ENCODE measurements around the gene SLC35F3.
"Not testable (repeated sequence)": the region's sequence is repeated elsewhere in the genome, so short reads cannot be mapped to it uniquely, and the experiment has no call there.

SLC35F3 gene

DNA sequence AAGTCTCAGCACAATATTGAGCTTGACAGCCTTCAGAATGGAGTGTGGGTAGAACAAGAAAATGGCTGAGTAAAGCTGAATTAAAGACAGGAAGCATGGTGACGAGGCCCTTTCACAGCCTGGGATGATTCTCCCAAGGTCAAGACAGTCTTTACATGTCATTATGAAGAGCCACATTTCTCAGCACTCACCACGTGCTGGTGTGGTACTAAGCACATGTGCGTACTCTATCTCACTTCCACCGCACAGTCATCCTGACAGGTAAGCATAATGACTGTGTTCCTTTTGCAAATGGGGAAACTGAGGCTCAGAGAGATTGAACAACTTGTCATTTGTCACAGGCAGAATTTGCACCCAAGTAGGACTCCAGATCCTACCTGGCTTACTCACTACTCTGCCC is 376.0 kb downstream of the SLC35F3 start:
- DNase-seq (ENCODE audit: low spot score in 2 of 2) = no peak
- H3K9me3 ChIP-seq = no peaks in the 10 kb centered on the region
- in situ Hi-C loops (cut with MboI; ENCODE audit: low sequenced_read_pairs) = no loop called here
- H3K4me3 ChIP-seq = no peak overlapping the region
- H3K27me3 ChIP-seq (ENCODE audit: low read depth) = no peaks in the 10 kb centered on the region
- H3K4me1 ChIP-seq = no peaks in the 10 kb centered on the region
- no peaks in the 10 kb centered on the region for H3K36me3 ChIP-seq (replicated peaks)

DNA sequence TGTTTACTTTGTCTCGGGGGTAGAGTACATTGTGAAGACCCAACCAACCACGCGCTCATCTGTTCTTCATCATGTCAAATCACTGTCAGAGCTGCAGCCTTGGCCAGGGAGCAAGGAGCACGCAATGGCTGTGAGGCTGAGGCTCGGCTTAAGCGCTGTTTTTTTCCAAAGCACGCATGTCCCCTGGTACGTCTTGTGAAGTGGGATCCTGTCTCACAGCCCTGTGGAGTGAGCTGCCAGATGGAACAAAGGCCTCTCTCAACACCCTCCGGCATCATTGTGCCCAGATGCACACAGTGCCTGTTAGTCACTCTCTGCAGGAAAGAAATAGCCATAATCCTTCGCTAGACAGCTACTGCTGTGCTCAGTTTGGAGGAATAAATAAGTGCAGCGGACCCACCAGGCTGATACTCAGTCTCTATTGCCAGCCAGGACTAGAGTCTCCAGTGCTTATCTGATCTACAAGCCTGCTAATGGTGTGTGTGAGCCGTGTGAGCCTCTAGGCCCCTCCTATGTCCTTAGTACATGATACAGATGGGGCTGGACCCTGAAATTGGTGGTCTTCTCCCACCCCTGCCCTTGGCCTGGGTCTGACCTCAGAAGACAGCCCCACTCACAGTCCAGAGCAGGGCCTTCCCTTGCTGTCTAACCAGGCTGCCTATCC is 377.5 kb downstream of the SLC35F3 start:
- Histone ChIP-seq H3K27me3 (ENCODE audit: low read depth) (no peaks in the 10 kb centered on the region), H3K9me3 (no peaks in the 10 kb centered on the region), H3K4me1 (no peaks in the 10 kb centered on the region), H3K4me3 (no peak overlapping the region), H3K36me3 (replicated peaks) (no peaks in the 10 kb centered on the region)
- no peak for DNase-seq (ENCODE audit: low spot score in 2 of 2)
- in situ Hi-C loops (cut with MboI; ENCODE audit: low sequenced_read_pairs) = no loop called here

DNA sequence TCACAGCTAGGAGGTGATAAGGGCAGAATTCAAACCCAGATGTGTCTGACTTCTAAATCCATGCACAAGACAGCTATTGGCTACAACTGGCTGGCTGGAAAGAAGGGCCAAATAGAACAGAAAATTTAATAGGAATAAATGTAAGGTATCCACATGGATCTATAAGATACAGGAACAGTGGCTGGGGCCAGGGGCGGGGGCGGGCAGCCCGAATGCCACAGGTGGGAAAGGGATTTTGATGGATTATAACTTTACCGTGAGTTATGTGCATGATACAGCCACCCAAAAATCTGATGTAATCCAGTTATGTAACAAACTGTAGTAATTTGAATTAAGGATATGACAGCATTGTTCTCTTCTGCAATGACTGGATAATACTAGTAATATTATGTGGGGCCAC is 381.7 kb downstream of the SLC35F3 start:
- Histone ChIP-seq H3K9me3 (no peaks in the 10 kb centered on the region), H3K27me3 (ENCODE audit: low read depth) (no peaks in the 10 kb centered on the region), H3K4me1 (no peaks in the 10 kb centered on the region), H3K36me3 (replicated peaks) (no peaks in the 10 kb centered on the region), H3K4me3 (no peak overlapping the region)
- in situ Hi-C loops (cut with MboI; ENCODE audit: low sequenced_read_pairs) = no loop called here
- DNase-seq (ENCODE audit: low spot score in 2 of 2) = no peak

DNA sequence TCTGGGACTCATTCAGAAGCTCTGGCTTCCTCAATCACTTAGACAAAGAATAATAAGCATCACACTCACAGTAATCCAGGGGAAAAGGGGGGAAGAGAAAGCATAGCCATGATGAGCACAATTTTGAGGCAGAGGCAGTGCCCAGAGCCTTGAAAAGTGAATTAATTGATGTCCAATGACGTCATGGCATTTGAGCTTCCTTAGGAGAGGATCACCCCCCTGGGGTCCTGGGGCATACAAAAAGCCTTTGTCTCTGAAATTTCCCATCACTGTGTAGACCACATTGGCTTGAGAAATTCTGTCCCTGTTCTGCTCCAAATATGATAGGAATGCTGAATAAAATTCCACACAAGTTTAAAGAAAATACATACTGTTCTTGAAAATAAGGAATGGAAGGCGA is 384.5 kb downstream of the SLC35F3 start:
- in situ Hi-C loops (cut with MboI; ENCODE audit: low sequenced_read_pairs) = no loop called here
- H3K4me3 ChIP-seq = no peak overlapping the region
- no peaks in the 10 kb centered on the region for H3K36me3 ChIP-seq (replicated peaks)
- H3K4me1 ChIP-seq = no peaks in the 10 kb centered on the region
- no peaks in the 10 kb centered on the region for H3K27me3 ChIP-seq (ENCODE audit: low read depth)
- DNase-seq (ENCODE audit: low spot score in 2 of 2) = no peak
- H3K9me3 ChIP-seq = no peaks in the 10 kb centered on the region

DNA sequence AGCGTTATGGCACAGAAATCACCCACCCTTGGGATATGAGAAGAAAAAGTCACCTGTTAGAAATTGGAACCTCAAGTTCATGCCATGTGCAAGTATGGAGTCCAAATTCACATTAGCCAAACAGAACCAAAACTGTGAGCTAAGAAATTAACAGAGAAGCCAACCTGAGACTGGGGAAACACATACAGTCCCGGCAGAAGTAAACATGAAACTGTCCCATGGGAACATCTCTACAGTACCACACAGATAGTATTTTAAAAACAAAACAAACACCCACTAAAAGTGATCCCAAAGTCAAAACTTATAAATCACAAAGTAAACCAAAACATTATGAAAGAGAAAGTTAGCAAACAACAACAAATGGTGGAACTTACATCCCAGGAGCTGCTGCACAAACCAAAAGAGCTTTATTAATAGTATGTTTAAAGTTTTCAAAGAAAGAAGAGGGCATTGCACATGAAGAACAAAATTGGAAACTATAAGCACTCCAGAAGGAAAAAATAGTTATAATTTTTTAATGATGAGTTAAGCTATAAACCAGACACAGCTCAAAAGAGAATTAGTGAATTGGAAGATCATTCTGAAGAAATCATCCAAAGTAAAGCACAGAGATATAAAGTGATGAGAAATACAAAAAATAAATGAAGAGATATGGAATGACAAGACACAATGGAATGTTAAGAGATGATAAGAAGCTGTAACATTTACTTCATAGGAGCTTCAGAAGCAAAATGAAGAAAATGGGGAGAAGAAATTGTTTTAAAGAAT is 385.2 kb downstream of the SLC35F3 start:
- in situ Hi-C loops (cut with MboI; ENCODE audit: low sequenced_read_pairs) = no loop called here
- Histone ChIP-seq H3K36me3 (replicated peaks) (no peaks in the 10 kb centered on the region), H3K4me3 (no peak overlapping the region), H3K9me3 (no peaks in the 10 kb centered on the region), H3K4me1 (no peaks in the 10 kb centered on the region), H3K27me3 (ENCODE audit: low read depth) (no peaks in the 10 kb centered on the region)
- DNase-seq (ENCODE audit: low spot score in 2 of 2) = no peak

DNA sequence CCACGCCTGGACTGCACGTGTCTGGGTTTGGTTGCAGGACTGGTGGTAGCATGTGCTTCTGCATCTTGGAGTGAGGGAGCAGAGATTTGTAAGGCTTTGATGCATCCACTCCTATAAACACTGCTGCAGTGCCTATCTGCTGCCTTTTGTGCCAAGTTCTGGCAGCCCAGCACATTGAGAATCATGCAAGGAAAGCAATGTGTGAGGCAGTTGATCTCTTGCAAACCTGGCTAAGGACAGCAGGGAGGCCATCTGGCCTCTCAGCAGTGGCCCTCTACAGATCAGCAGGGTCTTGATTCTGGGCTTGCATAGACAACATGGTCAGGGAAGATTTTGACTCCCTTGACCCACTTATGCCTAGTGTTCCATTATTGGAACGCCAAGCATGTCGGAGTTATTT is 387.5 kb downstream of the SLC35F3 start:
- Histone ChIP-seq H3K36me3 (replicated peaks) (no peaks in the 10 kb centered on the region), H3K27me3 (ENCODE audit: low read depth) (no peaks in the 10 kb centered on the region), H3K4me1 (no peaks in the 10 kb centered on the region), H3K4me3 (no peak overlapping the region), H3K9me3 (no peaks in the 10 kb centered on the region)
- no peak for DNase-seq (ENCODE audit: low spot score in 2 of 2)
- in situ Hi-C loops (cut with MboI; ENCODE audit: low sequenced_read_pairs) = no loop called here

DNA sequence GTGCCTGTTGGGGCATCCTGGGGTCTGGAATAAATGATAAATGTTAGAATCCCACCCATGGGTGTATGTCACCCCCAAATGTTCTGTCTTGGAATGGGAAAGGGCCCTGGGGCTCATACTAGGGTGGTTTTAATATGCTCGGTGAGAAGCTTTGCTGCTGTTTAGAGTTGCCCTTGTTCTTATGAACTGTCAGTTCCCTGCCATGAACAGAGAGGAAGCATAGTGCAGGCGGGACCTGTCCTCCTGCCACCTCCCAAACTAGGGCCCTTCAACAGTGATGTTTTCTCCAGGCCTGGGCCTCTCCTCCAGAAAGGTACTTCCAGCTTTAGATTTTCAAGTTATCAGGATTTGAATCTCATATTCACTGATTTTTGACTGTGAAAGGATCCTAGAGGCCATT is 388.1 kb downstream of the SLC35F3 start:
- in situ Hi-C loops (cut with MboI; ENCODE audit: low sequenced_read_pairs) = no loop called here
- Histone ChIP-seq H3K9me3 (no peaks in the 10 kb centered on the region), H3K4me1 (no peaks in the 10 kb centered on the region), H3K27me3 (ENCODE audit: low read depth) (no peaks in the 10 kb centered on the region), H3K36me3 (replicated peaks) (no peaks in the 10 kb centered on the region), H3K4me3 (no peak overlapping the region)
- DNase-seq (ENCODE audit: low spot score in 2 of 2) = no peak

DNA sequence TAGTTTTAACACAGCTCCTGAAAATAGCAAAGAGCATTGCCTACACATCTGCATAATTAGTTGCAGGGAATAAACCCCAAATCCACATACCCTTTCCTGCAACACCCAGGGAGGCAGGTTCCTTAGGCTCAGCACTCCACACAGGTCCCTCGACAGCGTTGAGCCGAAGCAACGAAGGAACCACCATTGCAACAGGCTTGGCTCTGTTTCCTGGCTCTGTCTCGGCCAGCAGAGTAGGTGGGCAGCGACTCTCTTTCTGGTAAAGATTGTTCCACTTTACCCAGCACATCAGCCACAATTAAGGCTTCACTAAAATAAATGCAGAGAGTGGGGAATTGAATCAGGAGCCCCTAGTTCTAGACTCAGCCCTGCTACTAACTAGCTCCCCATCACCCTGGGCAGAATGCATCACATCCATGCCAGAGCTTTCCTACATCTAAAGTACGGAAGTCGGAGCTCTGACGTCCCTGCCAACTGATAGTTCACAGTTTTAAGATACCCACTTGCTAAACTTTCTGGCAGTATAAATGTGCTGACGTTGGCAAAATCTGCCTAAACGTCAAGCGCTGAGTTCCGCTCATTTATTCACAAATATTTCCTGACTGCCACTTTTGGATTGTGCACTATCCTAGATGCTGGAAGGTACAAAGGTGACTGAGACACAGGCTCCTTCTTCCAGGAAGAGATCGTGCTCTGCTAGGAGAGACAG is 389.8 kb downstream of the SLC35F3 start:
- Histone ChIP-seq H3K4me3 (no peak overlapping the region), H3K9me3 (no peaks in the 10 kb centered on the region), H3K4me1 (no peaks in the 10 kb centered on the region), H3K36me3 (replicated peaks) (no peaks in the 10 kb centered on the region), H3K27me3 (ENCODE audit: low read depth) (peaks cover 3% of the 10 kb centered on the region; the same call in 1 of the 2 replicates)
- in situ Hi-C loops (cut with MboI; ENCODE audit: low sequenced_read_pairs) = no loop called here
- DNase-seq (ENCODE audit: low spot score in 2 of 2) = no peak

DNA sequence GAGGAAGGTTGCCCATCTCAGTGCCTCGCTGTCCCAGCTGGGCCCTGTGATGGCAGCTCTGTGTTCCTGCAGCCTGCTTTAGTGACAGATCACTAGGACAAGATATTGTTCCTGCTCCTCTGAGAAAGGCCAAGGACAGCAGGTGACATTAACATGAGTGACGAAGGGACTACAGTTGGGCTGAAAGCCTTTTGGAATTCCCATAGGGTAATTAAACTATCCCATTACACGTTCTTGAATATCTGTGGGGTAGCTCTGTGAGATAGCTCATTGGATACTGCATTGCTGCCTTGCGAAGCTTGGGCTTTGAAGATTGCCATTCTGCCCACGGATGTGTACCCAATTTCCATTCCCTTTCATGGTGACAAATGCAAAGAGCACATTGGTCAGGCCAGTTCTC is 390.6 kb downstream of the SLC35F3 start:
- Histone ChIP-seq H3K27me3 (ENCODE audit: low read depth) (peaks cover 3% of the 10 kb centered on the region; the same call in 1 of the 2 replicates), H3K36me3 (replicated peaks) (no peaks in the 10 kb centered on the region), H3K4me3 (no peak overlapping the region), H3K4me1 (no peaks in the 10 kb centered on the region), H3K9me3 (no peaks in the 10 kb centered on the region)
- DNase-seq (ENCODE audit: low spot score in 2 of 2) = no peak
- in situ Hi-C loops (cut with MboI; ENCODE audit: low sequenced_read_pairs) = no loop called here

DNA sequence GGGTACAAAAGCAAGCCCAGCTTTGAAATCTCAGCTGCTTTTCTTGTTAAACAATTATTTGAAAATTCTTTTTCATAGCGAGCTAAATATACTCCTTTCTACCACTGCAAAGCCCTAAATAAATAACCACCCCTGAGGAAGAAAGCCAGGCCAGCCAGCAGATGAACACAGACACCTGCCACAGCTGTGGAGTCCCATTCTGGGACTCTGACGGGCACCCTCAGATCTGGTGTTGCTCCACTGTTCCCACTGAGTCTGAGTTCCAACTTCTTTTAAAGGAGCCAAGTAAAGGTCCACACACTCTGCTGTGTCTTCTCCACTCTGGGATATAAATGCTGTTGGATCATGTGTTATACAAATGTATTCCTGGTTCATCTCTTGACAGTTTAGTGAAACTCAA is 391.1 kb downstream of the SLC35F3 start:
- in situ Hi-C loops (cut with MboI; ENCODE audit: low sequenced_read_pairs) = no loop called here
- no peak for DNase-seq (ENCODE audit: low spot score in 2 of 2)
- H3K36me3 ChIP-seq (replicated peaks) = no peaks in the 10 kb centered on the region

DNA sequence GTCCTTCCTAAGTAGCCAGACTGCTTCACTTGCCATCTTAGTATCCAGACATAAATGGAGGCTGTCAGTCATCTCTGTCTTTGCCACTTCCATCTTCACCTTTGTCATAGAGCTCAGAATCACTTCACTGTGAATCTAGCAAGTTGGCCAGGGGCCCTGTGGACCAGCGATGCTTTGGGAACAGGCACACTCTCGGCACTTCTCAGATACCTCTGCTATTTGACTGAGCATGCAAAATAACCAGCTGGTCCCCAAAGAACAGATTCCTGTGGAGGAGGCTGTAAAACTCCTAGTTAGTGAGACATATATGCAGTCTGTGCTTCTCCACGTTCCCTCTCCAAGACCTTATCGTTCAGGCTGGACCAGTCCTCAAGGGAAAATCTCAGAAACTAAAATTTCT is 392.0 kb downstream of the SLC35F3 start:
- H3K27me3 ChIP-seq (ENCODE audit: low read depth) = peaks cover 6% of the 10 kb centered on the region; the same call in 1 of the 2 replicates
- in situ Hi-C loops (cut with MboI; ENCODE audit: low sequenced_read_pairs) = no loop called here
- no peaks in the 10 kb centered on the region for H3K4me1 ChIP-seq
- H3K4me3 ChIP-seq = no peak overlapping the region
- H3K9me3 ChIP-seq = no peaks in the 10 kb centered on the region
- no peaks in the 10 kb centered on the region for H3K36me3 ChIP-seq (replicated peaks)
- no peak for DNase-seq (ENCODE audit: low spot score in 2 of 2)

More for the DNA sequence above, 391.1 kb downstream of the SLC35F3 start:
- Histone ChIP-seq H3K9me3 (no peaks in the 10 kb centered on the region), H3K27me3 (ENCODE audit: low read depth) (peaks cover 3% of the 10 kb centered on the region; the same call in 1 of the 2 replicates), H3K4me3 (no peak overlapping the region), H3K4me1 (no peaks in the 10 kb centered on the region)

DNA sequence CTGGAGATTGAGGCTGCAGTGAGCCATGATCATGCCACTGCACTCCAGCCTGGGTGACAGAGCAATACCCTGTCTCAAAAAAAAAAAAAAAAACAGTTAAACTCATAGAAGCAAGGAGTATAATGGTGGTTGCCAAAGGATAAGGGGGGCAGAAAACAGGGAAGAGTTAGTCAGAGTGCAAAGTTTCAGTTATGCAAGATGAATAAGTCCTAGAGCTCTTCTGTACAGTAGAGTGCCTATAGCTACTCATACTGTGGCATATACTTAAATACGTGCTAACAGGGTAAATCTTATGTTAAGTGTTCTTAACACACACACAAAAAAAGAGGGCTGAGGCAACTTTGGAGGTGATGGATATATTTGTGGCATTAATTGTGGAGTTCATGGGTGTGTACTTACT is 393.2 kb downstream of the SLC35F3 start:
- DNase-seq (ENCODE audit: low spot score in 2 of 2) = no peak
- in situ Hi-C loops (cut with MboI; ENCODE audit: low sequenced_read_pairs) = no loop called here
- peaks cover 6% of the 10 kb centered on the region; the same call in 1 of the 2 replicates for H3K27me3 ChIP-seq (ENCODE audit: low read depth)
- H3K4me1 ChIP-seq = no peaks in the 10 kb centered on the region
- H3K36me3 ChIP-seq (replicated peaks) = no peaks in the 10 kb centered on the region
- H3K4me3 ChIP-seq = no peak overlapping the region
- H3K9me3 ChIP-seq = no peaks in the 10 kb centered on the region

DNA sequence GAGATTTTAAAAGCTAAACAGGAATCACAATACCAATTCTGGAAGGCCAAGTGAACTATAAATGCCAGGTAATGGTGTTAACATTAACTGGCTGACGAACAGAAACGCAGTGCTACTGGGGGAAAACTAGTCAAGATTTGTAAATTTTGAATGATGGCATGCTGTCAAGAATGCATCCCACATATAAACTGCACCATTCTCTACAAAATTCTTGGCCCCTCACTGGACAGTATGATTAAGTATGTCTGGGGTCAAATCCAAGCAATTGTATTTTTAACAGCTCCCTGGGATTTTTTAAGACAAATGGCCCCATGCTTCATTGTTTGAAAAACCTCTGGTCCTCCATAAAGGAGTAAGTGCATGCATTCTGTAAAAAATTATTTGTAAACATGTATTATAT is 395.6 kb downstream of the SLC35F3 start:
- no peaks in the 10 kb centered on the region for H3K36me3 ChIP-seq (replicated peaks)
- H3K9me3 ChIP-seq = no peaks in the 10 kb centered on the region
- no peak overlapping the region for H3K4me3 ChIP-seq
- DNase-seq (ENCODE audit: low spot score in 2 of 2) = no peak
- no peaks in the 10 kb centered on the region for H3K4me1 ChIP-seq
- H3K27me3 ChIP-seq (ENCODE audit: low read depth) = peaks cover 6% of the 10 kb centered on the region; the same call in 1 of the 2 replicates
- in situ Hi-C loops (cut with MboI; ENCODE audit: low sequenced_read_pairs) = no loop called here

DNA sequence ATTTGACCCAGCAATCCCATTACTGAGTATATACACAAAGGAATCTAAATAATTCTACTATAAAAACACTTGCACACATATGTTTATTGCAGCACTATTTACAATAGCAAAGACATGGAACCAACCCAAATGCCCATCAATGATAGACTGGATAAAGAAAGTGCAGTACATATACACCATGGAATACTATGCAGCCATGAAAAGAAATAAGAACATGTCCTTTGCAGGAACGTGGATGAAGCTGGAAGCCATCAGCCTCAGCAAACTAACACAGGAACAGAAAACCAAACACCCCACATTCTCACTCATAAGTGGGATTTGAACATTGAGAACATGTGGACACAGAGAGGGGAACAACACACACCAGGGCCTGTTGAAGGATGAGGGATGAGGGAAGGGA is 397.2 kb downstream of the SLC35F3 start:
- H3K27me3 ChIP-seq (ENCODE audit: low read depth); in situ Hi-C loops (cut with MboI; ENCODE audit: low sequenced_read_pairs); H3K4me3 ChIP-seq; H3K4me1 ChIP-seq; DNase-seq (ENCODE audit: low spot score in 2 of 2); H3K9me3 ChIP-seq; H3K36me3 ChIP-seq (replicated peaks): not testable (repeated sequence)
